Central memory CD8-positive, alpha-beta T cell (primary cell): ENCODE data around the gene PALLD.

Experiments
- ATAC-seq: fragments of 150-1000 bp; cut with Tn5 transposase; replicated peaks from 2 replicates; pipeline ENCODE4 v1.10.0; 2022; ENCODE audit warnings: mild to moderate bottlenecking, moderate FRiP score, moderate number of reproducible peaks; ENCODE audit not compliant: poor library complexity, severe bottlenecking; ENCODE audit errors: extremely low read depth
- DNase-seq, 2 donors: peaks; one replicate each; pipeline ENCODE4 v3.0.0; 2021; ENCODE audit warnings: low spot score in 2 of 2
- H3K27ac Mint-ChIP-seq: one replicate; pipeline ENCODE4 v1.8.0; 2022; ENCODE audit warnings: low read depth, mild to moderate bottlenecking, moderate library complexity, mixed read lengths
- H3K27me3 Mint-ChIP-seq: one replicate; pipeline ENCODE4 v1.8.0; 2022; ENCODE audit warnings: mixed read lengths
- H3K36me3 Mint-ChIP-seq: one replicate; pipeline ENCODE4 v1.8.0; 2022; ENCODE audit warnings: mild to moderate bottlenecking, moderate library complexity, mixed read lengths; ENCODE audit not compliant: insufficient read depth
- H3K4me1 Mint-ChIP-seq: one replicate; pipeline ENCODE4 v1.8.0; 2022; ENCODE audit warnings: mixed read lengths
- H3K4me3 Mint-ChIP-seq: one replicate; pipeline ENCODE4 v1.8.0; 2022; ENCODE audit warnings: mild to moderate bottlenecking, moderate library complexity, mixed read lengths
- H3K9me3 Mint-ChIP-seq: one replicate; pipeline ENCODE4 v1.8.0; 2022; ENCODE audit warnings: mixed read lengths

PALLD gene

GRCh38 chr4:168598191-168598590 lies 101.3 kb downstream of the PALLD start:
- DNase-seq = no peak
- no peak overlapping the region for H3K4me3 Mint-ChIP-seq

DNA sequence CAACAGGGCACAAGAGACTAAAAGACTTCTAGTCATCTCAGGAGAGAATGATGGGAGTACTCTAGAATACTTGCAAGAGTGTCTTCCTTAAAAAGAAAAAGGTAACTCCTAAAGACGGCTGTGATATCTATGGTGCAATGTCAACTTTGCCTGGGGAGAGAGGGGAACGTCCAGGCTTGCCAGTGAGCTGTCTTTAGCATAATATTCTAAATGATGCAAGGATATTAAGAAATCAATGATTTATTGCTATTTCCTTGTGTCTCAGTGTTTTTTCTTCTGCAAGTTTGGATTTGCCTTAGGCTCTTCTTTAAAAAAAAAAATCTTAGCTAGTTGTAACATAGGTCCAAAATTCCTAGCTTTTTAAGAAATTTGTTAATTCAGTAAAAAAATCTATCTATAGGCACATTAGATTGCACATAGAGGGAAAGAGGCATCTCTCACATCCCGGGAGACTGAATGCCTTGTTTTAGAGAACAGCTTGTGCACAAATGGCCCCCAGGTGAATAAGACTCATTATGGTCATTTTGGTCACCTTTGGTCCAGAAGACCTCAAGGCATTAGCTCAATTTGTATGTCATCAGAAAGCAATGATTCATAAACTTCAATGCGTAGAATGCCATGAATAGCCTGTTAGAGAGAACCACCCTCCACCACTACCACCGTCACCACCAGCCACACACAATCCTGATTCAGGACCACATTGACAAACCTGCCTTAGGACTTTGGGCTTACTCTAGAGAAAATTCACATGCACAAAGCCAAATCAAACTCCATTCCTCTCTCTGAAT lies 104.1 kb downstream of the PALLD start:
- Mint-ChIP-seq H3K4me1 (no peaks in the 10 kb centered on the region), H3K9me3 (no peaks in the 10 kb centered on the region), H3K36me3 (no peaks in the 10 kb centered on the region), H3K27ac (no peak overlapping the region), H3K27me3 (peaks cover 33% of the 10 kb centered on the region), H3K4me3 (no peak overlapping the region)
- DNase-seq (no peak), ATAC-seq (no peak)

More at GRCh38 chr4:168598191-168598590, 101.3 kb downstream of the PALLD start:
- no peaks in the 10 kb centered on the region for H3K9me3 Mint-ChIP-seq
- H3K27me3 Mint-ChIP-seq = peaks cover 33% of the 10 kb centered on the region
- ATAC-seq = no peak
- H3K4me1 Mint-ChIP-seq = no peaks in the 10 kb centered on the region
- H3K36me3 Mint-ChIP-seq = no peaks in the 10 kb centered on the region
- H3K27ac Mint-ChIP-seq = no peak overlapping the region

DNA sequence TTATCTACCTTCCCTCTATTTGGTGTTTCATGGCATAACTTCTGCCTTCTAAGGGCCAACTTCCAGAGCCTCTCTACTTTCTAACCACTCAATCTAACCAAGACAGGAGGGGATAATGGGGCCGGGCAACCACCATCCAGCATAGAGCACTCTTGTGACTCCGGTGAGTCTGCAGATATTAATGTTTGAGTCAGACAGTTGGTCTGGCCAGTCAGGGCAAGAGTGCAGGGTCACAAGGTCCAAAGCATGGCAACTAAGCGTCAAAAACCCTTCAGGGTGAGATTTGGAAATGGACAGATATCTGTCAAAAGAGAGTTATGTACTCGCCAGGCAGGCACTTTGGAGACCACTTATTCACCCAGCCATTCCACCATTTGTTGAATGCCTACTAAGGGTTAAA lies 105.0 kb downstream of the PALLD start:
- H3K4me3 Mint-ChIP-seq = no peak overlapping the region
- no peaks in the 10 kb centered on the region for H3K4me1 Mint-ChIP-seq
- DNase-seq (no peak), ATAC-seq (no peak)
- H3K27ac Mint-ChIP-seq = no peak overlapping the region
- H3K9me3 Mint-ChIP-seq = no peaks in the 10 kb centered on the region
- H3K36me3 Mint-ChIP-seq = no peaks in the 10 kb centered on the region
- H3K27me3 Mint-ChIP-seq = peaks cover 42% of the 10 kb centered on the region

DNA sequence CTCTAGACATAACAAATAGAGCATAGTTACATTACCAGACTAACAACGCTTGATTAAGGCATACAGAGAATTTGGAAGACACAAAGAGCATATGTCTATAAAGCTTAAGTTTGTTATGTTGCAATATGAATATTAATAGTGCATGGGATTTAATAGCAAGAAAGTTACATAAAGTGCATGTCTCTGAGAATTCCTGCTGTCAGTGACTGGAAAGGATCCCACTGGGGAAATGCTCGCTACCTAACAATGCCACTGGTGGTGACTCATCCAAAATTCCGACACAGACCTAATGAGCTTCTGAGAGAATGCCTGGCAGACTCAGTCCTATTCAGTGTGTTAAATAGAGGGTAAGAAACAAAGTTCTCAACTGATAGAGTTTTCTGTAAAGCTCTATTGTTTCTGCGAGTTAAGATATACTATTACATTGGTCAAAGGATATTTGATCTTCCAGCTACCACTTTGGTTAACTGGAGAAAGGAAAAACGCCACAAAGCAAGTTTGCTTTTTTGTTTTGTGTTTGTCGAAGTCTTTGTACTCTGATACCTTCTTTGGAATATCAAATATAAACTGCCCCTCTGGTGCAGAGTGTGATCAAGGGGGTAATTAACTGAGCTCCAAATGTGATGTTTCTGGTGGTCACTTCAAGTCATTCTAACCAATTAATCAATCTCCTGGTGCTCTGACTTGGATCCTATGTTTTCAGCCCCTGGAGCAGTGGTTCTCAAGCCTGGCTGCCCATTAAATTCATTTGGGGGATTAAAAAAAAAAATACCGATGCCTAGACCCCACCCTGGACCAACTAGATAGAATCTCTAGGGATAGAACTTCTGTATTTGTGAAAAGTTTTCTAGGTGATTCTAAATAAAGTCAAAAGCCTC lies 107.9 kb downstream of the PALLD start:
- H3K27me3 Mint-ChIP-seq = peaks cover 47% of the 10 kb centered on the region
- H3K36me3 Mint-ChIP-seq = no peaks in the 10 kb centered on the region
- no peak for DNase-seq
- no peak overlapping the region for H3K4me3 Mint-ChIP-seq
- H3K4me1 Mint-ChIP-seq = no peaks in the 10 kb centered on the region
- H3K9me3 Mint-ChIP-seq = no peaks in the 10 kb centered on the region
- H3K27ac Mint-ChIP-seq = no peak overlapping the region
- ATAC-seq = no peak

GRCh38 chr4:168605411-168605810 lies 108.6 kb downstream of the PALLD start:
- ATAC-seq = no peak
- Mint-ChIP-seq H3K36me3 (no peaks in the 10 kb centered on the region), H3K27me3 (peaks cover 51% of the 10 kb centered on the region), H3K27ac (no peak overlapping the region), H3K4me3 (no peak overlapping the region), H3K4me1 (no peaks in the 10 kb centered on the region), H3K9me3 (no peaks in the 10 kb centered on the region)
- no peak for DNase-seq

GRCh38 chr4:168607215-168607614 lies 110.4 kb downstream of the PALLD start:
- peaks cover 50% of the 10 kb centered on the region for H3K27me3 Mint-ChIP-seq
- H3K4me1 Mint-ChIP-seq = no peaks in the 10 kb centered on the region
- H3K4me3 Mint-ChIP-seq = no peak overlapping the region
- DNase-seq = no peak
- no peak overlapping the region for H3K27ac Mint-ChIP-seq
- ATAC-seq = no peak
- no peaks in the 10 kb centered on the region for H3K9me3 Mint-ChIP-seq
- H3K36me3 Mint-ChIP-seq = no peaks in the 10 kb centered on the region

GRCh38 chr4:168608771-168609170 lies 111.9 kb downstream of the PALLD start:
- H3K27ac Mint-ChIP-seq = no peak overlapping the region
- H3K4me3 Mint-ChIP-seq = no peak overlapping the region
- H3K4me1 Mint-ChIP-seq = no peaks in the 10 kb centered on the region
- no peaks in the 10 kb centered on the region for H3K36me3 Mint-ChIP-seq
- ATAC-seq (no peak), DNase-seq (no peak)
- H3K9me3 Mint-ChIP-seq = no peaks in the 10 kb centered on the region
- H3K27me3 Mint-ChIP-seq = peaks cover 36% of the 10 kb centered on the region

DNA sequence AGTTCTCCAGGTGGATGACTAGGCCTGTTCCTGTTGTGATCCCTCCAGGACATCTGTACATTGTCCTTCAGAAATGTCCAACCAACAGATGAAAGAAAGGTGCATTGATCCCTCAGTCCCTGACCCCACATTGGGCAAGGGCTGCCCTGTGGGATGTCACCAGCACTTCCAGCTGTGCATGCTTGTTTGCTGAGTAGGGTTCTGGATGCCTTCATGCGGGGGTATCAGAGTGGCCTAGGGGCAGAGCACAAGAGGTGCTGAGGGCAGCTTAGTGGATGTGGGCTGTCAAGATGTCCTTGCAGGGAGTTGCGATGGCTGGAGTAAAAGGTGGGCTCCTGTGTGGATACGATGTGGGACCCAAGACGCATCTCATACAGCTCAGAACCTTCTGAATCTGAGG lies 112.5 kb downstream of the PALLD start:
- Mint-ChIP-seq H3K36me3 (no peaks in the 10 kb centered on the region), H3K27me3 (peaks cover 32% of the 10 kb centered on the region), H3K27ac (no peak overlapping the region), H3K9me3 (no peaks in the 10 kb centered on the region), H3K4me1 (no peaks in the 10 kb centered on the region), H3K4me3 (no peak overlapping the region)
- ATAC-seq (no peak), DNase-seq (no peak)

- Mint-ChIP-seq H3K4me3 (no peak overlapping the region), H3K27ac (no peak overlapping the region), H3K27me3 (peaks cover 31% of the 10 kb centered on the region), H3K9me3 (no peaks in the 10 kb centered on the region), H3K4me1 (no peaks in the 10 kb centered on the region), H3K36me3 (no peaks in the 10 kb centered on the region)
- DNase-seq = no peak
- ATAC-seq = no peak
These were observed 114.2 kb downstream of the PALLD start for GRCh38 chr4:168610911-168611530.

DNA sequence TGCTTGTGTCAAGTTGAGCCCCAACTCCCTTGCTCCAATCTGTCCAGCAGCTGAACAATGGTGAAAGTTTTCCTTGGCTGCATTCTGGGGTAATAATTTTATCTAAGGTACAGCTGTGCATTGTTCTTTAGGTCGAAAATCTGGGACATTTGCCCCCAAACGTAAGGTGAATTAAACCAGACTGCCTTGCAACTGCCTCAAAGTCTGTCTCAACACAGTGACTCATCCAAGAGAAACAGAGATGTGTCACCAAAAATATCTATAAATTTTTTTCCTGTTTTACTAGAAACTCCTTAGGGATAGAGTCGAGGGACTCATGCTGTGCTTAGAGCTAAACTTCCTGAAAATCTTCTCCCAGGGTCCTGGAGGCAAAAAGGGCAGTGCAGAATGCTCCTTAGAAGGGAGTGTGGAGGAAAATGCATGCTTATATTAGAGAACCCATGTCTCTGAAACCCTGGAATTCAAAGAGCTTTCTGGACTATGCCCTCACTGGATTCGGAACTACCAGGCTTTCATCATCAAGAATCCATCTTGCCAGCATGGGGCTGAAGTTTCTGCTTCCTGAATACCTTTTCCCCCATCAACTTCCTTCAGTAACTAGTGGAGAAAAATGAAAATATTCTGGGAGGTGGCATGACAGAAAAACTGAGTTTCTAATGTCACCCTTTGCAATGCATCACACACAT lies 115.7 kb downstream of the PALLD start:
- Mint-ChIP-seq H3K4me3 (no peak overlapping the region), H3K36me3 (no peaks in the 10 kb centered on the region)

DNA sequence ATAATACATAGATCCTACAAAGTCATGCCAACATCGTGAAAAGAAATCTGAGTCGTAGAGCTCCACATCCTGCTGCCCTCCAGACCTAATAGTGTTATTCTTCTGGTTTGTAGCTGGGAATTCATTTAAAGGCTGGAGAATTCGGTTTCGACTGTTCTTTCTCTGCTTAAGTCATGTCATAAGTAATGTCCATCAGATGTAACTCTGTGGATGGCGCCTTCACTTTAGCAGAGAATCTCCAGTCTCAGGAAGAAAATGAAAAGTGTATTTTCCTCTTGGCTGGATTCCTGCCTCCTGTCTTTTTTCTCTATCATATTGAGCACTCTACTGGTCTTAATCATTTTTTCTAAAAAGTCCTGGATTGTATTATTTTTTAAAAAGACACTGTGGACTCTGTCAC lies 117.0 kb downstream of the PALLD start:
- DNase-seq = no peak
- H3K27me3 Mint-ChIP-seq = peaks cover 24% of the 10 kb centered on the region
- no peak for ATAC-seq
- H3K27ac Mint-ChIP-seq = no peak overlapping the region
- no peak overlapping the region for H3K4me3 Mint-ChIP-seq
- H3K36me3 Mint-ChIP-seq = no peaks in the 10 kb centered on the region
- H3K4me1 Mint-ChIP-seq = no peaks in the 10 kb centered on the region
- no peaks in the 10 kb centered on the region for H3K9me3 Mint-ChIP-seq

More for the DNA sequence above, 115.7 kb downstream of the PALLD start:
- Mint-ChIP-seq H3K27ac (no peak overlapping the region), H3K9me3 (no peaks in the 10 kb centered on the region), H3K4me1 (no peaks in the 10 kb centered on the region), H3K27me3 (peaks cover 18% of the 10 kb centered on the region)
- ATAC-seq (no peak), DNase-seq (no peak)

GRCh38 chr4:168614281-168615057 lies 117.6 kb downstream of the PALLD start:
- no peaks in the 10 kb centered on the region for H3K4me1 Mint-ChIP-seq
- no peak overlapping the region for H3K27ac Mint-ChIP-seq
- H3K9me3 Mint-ChIP-seq = no peaks in the 10 kb centered on the region
- no peak overlapping the region for H3K4me3 Mint-ChIP-seq
- H3K36me3 Mint-ChIP-seq = no peaks in the 10 kb centered on the region
- peaks cover 30% of the 10 kb centered on the region for H3K27me3 Mint-ChIP-seq
- ATAC-seq = no peak
- DNase-seq = no peak
